IPS DF 4.7 (cell line): ENCODE data around the gene RSPO4.
"Not testable (repeated sequence)": the region's sequence is repeated elsewhere in the genome, so short reads cannot be mapped to it uniquely, and the experiment has no call there.

Experiments used
- DNase-seq: peaks from one replicate; pipeline ENCODE4 v3.0.0-alpha.2; 2013; ENCODE audit warnings: low spot score; ENCODE audit errors: extremely low read depth

Gene RSPO4

DNA sequence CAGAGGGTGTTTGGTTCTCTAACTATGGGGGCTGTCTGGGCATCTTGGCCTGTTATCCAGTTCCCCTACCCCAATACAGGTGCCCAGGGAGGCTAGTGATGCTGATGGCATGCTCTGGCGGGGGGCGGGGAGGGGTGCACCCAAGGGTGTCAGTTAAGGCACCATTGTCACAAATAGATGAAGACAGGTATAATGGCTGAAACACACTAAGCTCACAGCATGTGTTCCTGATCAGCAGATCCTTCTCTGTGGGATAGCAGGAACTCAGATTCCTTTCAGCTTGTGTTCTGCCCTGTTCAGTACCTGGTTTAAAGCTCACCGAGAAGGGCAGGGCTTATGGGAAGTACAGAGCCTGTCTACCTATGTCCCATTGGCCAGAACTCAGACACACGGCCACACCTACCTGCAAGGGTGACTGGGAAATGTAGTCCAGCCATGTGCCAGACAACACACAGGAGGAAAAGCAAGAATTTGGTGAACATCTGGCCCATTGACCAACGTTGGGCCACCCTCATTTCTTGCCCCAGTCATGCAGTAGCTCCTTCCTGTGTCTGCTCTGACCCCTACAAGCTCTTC lies 3.4 kb upstream of the RSPO4 start:
- DNase-seq: peak; percentile 44

DNA sequence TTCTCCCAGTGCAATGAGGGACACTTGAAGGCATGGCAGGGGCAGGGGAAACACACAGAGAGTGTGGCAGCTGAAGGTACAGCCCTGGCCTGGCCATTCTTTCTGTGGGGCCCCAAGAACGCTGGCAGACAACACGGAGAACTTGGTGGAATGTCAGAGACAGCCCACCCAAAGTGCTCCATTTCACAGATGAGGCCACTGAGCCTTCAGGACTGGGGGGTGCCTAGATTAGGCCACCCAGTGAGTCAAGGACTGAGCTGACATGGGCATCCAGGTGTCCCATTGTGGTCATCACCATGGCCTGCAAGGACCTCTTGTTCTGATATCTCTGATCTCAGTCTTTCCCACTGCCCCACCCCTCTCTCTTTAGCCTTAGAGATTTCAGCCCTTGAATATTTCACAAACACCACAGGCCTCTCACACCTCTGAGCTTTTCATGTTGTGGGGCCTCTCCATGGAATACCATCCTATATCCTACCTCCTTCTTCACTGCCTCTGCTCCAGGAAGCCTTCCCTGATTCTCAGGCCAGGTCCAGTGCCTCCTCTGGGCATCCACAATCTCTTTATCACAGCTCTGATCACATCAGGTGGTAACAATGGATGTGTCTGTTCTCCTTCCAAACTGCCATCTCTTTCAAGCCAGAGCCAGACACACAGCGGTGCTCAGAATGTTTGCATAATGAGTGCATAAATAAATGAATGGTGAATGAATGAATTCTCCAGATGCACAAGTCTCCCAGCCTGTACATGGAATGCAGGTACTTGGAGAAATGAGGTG lies 2.0 kb upstream of the RSPO4 start:
- DNase-seq: no peak

DNA sequence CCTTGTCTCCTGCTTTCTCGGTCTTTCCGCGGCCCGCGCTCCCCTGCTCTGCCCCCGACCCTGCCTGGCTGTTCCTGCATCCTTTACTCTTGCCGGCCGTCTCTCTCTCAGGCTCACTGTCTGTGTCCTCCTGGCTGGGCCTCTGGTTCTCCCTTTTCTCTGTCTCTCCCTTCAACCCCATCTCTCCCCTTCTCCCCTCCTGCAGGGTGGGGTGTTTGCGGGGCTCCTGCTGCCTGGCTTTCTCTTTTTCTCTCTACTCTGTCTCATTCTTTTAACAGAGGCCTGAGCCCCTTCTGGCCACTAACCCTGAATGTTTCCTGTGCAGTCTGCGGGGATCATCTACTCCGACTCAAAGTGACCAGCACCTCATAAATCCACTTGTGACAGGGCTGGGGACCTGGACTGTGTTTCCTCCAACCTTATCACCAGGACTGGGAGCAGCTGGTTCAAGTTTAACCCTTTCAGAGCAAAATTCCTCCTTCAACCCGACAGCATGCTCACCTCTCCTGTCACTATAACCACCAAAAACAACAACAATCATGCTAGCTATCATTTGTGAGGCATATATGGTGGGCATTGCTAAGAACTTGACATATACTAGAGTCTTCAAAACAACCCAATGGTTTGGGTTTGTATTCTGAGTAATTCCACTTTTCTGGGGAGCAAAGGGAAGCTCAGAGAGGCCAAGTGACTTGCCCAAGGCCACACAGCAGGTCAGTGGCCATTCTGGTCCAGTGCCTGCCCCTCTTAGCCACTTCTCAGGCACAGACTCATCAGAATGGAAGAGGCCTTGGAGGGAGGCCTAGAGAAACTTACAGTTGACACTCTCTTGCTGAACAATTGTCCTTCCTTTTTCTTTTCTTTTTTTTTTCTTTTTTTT lies 811 bp upstream of the RSPO4 start:
- no peak for DNase-seq

DNA sequence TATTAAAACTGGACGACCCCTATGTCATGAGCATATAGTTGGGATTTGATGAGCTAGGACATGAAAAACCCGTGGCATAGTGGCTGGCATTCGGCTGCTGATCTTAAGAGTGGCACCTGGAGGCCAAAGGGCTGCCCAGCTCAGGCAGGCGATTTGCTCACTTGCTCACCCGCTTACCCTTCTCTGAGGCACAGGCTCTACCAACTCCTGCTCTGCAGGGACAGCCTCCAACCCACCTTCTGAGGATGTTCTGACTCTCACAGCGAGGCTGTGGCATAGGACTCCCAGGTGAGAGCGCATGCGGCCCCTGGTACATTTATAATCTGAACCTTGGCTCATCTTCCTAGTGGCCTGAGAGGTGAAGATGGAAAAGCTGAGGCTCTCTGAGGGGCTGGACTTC lies 995 bp downstream of the RSPO4 start:
- DNase-seq: no peak

- no peak for DNase-seq
These were observed 3.8 kb downstream of the RSPO4 start for GRCh38 chr20:998231-998830.

- DNase-seq: no peak
These were observed 4.6 kb downstream of the RSPO4 start for GRCh38 chr20:997486-997885.

DNA sequence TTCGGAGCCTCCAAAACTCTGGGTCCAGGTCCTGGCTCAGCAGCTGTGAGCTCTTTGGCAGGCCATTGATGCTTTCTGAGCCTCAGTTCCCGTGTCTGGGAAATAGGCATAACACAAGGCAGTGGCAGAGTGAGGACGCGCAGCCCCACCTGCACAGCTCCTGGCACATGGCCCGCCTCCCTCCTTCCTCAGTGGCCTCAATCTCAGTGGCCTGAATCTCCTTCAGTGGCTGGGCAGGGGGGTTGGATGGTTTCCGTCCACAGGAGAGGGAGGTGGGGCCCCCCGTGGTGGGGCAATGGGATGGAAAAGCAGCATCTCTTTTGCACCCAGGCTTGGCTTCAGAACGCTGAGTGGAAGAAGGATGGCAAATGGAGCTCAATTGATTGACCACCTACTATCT lies 5.1 kb downstream of the RSPO4 start:
- DNase-seq: no peak

DNA sequence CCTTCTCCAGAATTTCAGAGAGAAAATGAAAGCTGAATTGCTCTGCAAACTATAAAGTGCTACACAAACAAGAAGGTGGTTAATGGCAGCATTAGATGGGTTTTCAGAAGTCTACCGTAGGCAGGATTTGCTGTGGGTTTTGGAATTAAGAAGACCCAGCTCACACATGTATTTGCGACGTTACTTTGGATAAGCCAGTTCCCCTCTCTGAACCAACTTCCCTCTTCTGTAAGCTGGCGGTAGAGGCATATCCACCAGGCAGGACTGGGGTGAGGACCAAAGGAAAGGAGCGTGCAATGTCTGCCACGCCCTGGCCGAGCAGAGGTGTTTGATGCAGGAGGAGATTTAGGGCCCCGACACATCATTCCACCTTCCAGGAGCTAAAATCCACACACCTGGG lies 6.9 kb downstream of the RSPO4 start:
- no peak for DNase-seq

DNA sequence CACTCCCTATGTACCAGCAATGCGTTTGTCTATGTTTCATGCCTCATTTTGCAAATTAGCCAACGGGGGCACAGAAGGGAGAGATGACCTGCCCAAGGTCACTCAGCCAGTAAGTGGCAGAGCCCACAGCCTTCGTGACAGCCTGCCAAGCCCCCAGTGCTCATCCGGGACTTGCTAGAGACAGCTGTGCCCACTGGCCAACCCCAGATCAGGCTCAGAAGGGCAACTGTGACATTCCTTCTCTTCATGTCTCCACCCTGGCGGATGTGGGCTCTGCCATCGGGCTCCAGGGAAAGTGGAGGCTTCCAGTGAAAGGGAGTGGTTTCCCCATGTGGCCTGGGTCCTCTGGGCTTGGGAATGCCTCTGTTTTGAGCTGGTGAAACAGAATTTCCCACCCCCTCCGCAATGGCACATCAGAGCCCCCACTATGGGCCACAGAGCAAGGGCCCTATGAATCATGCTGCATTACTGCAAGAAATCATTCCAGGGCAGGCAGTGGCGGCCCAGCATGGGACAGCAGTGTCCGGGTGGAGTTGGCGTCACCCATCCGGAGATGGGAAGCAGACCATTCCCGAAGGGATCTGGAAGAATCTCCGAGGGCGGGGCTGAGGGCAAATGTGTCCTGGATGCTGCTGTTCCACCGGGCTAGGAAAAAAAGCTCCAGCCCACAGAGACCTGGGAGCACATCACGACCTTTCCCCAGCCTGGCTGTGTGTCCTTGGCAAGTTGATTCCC lies 9.1 kb downstream of the RSPO4 start:
- DNase-seq: no peak

GRCh38 chr20:991850-992249 lies 10.3 kb downstream of the RSPO4 start:
- DNase-seq: no peak

- no peak for DNase-seq
These were observed 11.7 kb downstream of the RSPO4 start for GRCh38 chr20:990293-990959.

DNA sequence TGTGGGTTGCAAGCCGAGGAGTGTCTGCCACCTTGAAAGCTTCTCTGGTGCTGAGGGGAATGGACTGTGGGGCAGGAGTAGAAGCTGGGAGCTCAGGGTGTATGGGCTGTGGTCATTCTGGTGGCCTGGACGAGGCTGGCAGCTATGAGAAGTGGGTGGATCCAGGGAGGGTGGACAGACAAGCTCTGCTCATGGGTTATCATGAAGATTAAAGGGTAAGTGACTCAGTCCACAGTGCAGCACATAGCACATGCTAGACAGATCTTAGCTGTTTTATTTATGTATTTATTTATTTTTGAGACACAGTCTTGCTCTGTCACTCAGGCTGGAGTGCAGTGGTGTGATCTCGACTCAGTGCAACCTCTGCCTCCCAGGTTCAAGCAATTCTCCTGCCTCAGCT lies 13.8 kb downstream of the RSPO4 start:
- DNase-seq: no peak

DNA sequence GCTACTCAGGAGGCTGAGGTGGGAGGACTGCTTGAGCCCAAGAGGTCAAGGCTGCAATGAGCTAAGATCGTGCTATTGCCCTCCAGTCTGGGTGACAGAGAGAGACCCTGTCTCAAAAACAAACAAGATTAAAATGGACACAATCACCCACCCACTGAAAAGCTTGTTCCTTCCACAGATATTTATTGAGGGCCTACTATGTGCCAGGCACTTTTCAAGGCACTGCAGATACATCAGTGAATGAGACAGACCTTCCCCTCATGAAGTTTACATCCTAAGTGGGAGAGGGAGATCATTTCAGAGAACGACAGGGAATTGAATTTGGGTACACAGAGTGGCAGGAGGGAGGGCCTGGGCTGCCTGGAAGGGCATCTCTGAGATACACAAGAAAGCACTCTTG lies 14.4 kb downstream of the RSPO4 start:
- no peak for DNase-seq

DNA sequence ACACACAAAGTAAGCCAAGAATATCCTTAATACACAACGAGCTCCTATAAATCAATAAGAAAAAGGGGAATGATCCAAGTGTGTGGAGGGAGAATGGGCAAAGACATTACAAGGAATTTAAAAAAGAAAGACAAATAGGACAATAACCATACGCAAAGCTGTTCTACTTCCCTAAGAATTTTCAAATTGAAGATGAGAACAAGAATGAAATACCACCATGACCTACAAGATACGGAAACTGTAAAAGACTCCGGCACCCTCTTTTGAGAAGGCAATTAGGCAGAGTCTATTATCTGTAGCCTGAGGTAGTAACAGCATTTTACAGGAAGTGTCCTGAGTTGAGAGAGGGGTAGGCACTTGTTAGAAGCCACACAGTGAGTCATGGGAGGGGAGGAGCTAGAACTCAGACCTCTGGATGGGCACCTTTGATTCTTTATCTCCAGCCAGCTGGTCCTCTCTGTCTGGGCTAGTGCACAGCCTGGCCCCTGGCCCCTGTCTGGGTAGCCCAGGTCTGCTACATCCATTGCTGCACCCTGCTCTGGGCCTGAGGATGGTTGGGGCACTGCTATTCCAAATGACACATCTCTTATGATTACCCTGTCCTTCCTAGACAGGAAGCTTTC lies 15.3 kb downstream of the RSPO4 start:
- no peak for DNase-seq

DNA sequence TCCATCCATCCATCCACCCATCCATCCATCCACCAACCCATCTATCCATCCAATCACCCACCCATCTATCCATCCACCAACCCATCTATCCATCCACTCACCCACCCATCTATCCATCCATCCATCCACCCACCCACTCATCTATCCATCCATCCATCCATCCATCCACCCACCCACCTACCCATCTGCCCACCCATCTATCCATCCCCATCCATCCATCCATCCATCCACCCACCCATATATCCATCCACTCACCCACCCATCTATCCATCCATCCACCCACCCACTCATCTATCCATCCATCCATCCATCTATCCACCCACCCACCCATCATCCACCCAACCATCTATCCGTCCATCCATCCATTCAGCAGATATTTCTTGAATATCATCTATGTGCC lies 17.1 kb downstream of the RSPO4 start:
- DNase-seq: not testable (repeated sequence)

DNA sequence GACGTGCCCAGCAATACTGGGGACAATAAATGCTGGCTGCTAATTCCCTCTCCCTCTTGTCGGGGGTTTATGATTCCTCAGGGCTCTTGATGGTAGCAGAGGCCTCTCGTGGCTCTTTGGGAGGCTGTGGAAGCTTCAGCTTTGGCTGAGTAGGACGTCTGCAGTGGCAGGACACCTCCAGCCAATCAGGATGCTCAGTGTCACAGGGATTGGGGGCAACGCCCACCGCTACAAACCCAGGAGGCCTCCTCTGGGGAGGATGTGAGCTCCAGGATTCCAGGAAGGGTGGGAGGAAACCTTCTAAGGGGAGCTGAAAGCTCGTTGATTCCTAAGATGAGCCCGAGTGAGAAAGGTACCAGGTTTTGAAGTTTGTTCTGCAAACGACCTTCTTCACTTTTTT lies 19.4 kb downstream of the RSPO4 start:
- no peak for DNase-seq

DNA sequence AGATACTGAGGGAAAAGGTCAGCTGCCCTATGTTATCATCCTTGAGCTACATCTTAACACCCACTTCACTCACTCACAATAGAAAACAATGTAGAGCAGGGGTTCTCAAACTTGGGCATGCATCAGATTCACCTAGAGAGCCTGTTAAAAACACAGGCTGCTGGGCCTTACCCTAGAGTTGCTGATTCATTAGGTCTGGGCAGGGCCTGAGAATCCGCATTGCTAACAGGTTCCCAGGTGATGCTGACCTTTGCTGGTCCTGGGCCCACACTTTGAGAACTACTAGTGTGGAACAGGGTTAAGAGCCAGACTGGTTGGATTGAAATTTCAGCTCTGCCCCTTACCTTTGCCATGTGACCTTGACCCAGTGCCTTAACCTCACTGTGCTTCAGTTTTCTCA lies 25.1 kb downstream of the RSPO4 start:
- no peak for DNase-seq

DNA sequence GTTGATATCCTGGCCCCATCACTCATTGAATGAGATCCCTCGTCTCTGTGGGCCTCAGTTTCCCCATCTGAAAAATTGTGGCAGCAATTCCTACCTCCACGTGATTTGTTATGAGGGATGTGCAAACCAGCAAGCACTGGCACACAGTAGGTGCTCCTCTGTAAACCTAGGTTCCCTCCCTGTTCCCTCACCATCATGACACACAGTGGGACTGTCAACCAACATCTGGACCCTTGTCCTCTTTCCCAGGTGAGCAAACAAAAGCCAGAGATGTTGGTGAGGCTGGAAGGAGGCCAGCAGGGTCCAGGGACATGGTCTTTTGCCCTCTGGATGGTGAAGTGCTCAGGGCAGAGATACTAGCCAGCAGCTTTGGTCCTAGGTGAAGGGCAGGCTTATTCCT lies 26.1 kb downstream of the RSPO4 start:
- DNase-seq: no peak

GRCh38 chr20:973785-974194 lies 28.3 kb downstream of the RSPO4 start:
- DNase-seq: no peak

- no peak for DNase-seq
These were observed 29.9 kb downstream of the RSPO4 start for GRCh38 chr20:972256-972655.
